ENCODE data around the gene CRMP1.
A peak's percentile ranks its signal among the peaks of the same experiment; 100 is the strongest.

Gene CRMP1

DNA sequence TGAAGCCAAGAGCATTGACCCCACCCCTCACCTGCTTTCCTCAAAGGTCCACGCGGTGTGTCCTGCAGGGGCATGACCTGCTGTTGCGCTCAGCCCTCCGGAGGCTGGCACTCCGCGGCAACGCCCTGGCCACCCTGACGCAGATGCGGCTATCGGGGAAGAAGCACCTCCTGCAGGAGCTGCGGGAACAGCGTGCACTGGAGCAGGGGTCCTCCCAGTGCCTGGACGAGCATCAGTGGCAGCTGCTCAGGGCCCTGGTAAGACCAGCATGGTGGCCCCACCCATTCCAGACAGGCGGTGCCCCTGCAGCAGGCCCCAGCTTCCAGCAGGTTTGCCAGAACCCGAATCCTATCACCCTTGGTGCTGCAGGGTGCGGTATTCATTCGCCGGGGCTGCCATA lies 95.9 kb downstream of the CRMP1 start:
- no peak for DNase-seq (ENCODE audit: low read depth)

DNA sequence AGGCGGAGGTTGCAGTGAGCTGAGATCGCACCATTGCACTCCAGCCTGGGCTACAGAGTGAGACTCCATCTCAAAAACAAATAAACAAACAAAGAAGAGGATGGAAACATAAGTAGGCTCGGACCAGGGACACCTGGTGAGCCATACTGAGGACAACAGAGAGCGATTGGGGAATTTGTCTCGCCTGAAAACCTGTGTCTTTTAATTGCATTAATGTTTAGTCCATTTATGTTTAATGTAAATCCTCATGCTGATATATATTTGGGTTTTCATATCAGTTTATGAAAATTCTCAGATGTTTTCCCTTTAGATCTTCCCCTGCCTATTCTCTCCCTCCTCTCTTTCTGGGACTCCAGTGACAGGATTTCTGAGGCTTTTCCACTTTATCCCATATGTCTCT lies 97.3 kb downstream of the CRMP1 start:
- no peak for DNase-seq (ENCODE audit: low read depth)

DNA sequence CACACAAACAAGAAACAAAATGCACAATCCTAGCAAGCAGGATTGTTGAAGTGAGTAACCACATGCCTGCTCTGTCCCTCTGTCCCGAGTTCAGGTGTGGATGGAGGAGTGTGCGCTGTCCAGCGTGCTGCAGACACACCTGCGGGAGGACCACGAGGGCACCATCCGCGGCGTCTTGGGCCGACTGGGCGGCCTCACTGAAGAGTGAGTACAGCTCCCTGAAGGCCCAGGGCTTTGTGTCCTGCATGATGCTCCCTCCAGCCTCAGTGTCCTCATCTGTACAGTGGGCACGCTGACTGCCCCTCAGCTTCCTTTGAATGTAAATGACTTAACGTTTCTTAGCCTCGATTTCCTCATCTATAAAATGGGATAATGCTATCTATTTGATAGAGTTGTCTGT lies 99.4 kb downstream of the CRMP1 start:
- DNase-seq (ENCODE audit: low read depth), result no peak

GRCh38 chr4:5791654-5792053 lies 101.2 kb downstream of the CRMP1 start:
- no peak for DNase-seq (ENCODE audit: low read depth)

- no peak for DNase-seq (ENCODE audit: low read depth)
These were observed 102.4 kb downstream of the CRMP1 start for GRCh38 chr4:5790546-5790857.

GRCh38 chr4:5789141-5789540 lies 103.7 kb downstream of the CRMP1 start:
- no peak for DNase-seq (ENCODE audit: low read depth)

- no peak for DNase-seq (ENCODE audit: low read depth)
These were observed 104.7 kb downstream of the CRMP1 start for GRCh38 chr4:5788144-5788543.

- no peak for DNase-seq (ENCODE audit: low read depth)
These were observed 105.6 kb downstream of the CRMP1 start for GRCh38 chr4:5787311-5787710.

- DNase-seq (ENCODE audit: low read depth), result peak; percentile 93
These were observed 106.8 kb downstream of the CRMP1 start for GRCh38 chr4:5785806-5786680.

GRCh38 chr4:5784960-5785611 lies 107.8 kb downstream of the CRMP1 start:
- no peak for DNase-seq (ENCODE audit: low read depth)

DNA sequence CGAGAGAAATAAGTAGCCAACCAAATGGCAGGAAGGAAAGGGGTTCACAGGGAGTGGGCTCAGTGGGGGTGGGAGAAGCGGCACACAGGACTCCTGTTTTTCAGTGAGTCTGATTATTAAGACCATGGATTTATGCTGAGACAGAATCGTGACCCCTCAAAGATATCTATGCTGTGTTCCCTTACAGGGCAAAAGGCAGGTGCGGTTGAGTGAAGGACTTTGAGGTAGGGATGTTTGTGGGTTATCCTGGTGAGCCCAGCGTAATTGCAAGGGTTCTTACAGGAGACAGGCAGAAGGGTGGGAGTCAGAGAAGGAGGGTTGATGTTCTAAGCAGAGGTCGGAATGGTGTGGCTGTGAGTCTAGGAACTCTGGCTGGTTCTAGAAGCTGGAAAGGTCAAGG lies 108.9 kb downstream of the CRMP1 start:
- no peak for DNase-seq (ENCODE audit: low read depth)

GRCh38 chr4:5783486-5783885 lies 109.4 kb downstream of the CRMP1 start:
- DNase-seq (ENCODE audit: low read depth), result no peak

- DNase-seq (ENCODE audit: low read depth), result no peak
These were observed 109.9 kb downstream of the CRMP1 start for GRCh38 chr4:5782829-5783476.

DNA sequence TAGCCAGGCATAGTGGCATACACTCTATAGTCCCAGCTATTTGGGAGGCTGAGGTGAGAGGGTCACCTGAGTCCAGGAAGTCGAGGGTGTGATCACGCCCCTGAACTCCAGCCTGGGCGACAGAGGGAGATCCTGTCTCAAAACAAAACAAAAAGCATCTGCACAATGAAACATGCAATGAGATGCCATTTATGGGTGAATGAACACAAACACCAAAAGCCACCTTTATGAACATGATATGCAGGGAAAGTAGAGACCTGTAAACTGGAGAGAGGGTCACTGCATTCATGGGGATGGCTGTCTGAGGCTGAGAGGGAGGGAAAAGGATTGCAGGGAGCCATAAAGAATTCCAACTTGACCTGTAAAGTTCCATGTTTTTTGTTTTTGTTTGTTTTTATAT lies 111.2 kb downstream of the CRMP1 start:
- no peak for DNase-seq (ENCODE audit: low read depth)

- peak; percentile 59 for DNase-seq (ENCODE audit: low read depth)
These were observed 111.9 kb downstream of the CRMP1 start for GRCh38 chr4:5780831-5781480.

GRCh38 chr4:5776510-5776909 lies 116.4 kb downstream of the CRMP1 start:
- no peak for DNase-seq (ENCODE audit: low read depth)

GRCh38 chr4:5774416-5775036 lies 118.4 kb downstream of the CRMP1 start:
- no peak for DNase-seq (ENCODE audit: low read depth)

- DNase-seq (ENCODE audit: low read depth), result peak; percentile 87
These were observed 119.7 kb downstream of the CRMP1 start for GRCh38 chr4:5773271-5773555.

- no peak for DNase-seq (ENCODE audit: low read depth)
These were observed 120.2 kb downstream of the CRMP1 start for GRCh38 chr4:5772528-5773270.

Measured in iris pigment epithelial cell (primary cell).